GM21723 (cell line): ENCODE measurements around the gene HESX1.

Source experiments
- ATAC-seq: cut with Tn5 transposase; IDR thresholded peaks from one replicate; pipeline ENCODE4 v1.9.1; 2021; ENCODE audit warnings: mild to moderate bottlenecking, moderate library complexity; ENCODE audit not compliant: unreplicated experiment

HESX1 gene

DNA sequence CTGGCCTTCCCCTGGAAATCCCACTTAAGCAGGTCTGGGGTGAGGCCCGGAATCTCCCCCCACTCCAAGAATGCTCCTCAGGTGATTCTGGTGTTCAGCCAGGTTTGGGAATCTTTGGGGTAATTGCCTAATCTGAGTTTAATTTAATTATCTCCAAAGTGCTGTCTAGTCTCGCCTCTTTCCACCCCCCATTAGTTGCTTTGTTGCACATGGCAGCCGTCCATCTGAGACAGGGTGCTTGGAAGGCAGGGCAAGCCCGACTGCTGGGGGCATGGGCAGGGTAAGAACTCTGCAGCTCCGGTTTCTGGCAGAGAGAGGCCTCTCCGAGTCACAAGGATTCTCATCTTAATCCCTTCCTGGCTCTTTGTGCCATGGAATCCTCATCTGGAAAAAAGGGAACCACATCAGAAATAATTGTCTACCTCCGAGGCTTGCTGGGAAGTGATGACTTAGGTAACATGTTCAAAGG, 49.6 kb downstream of the HESX1 start:
- ATAC-seq: no peak
